A673 (cell line): ENCODE results near the gene TTPAL.

Experiments used
- EZH2 ChIP-seq: fragments of 200-600 bp; sonication (generic); IDR thresholded peaks from 2 replicates; pipeline ENCODE4 v1.6.1; 2017; ENCODE audit warnings: borderline replicate concordance, low read depth, mild to moderate bottlenecking, mixed read lengths, antibody characterized with exemption, low read length; ENCODE audit not compliant: poor library complexity, severe bottlenecking
- TF ChIP-seq, protein P1 (sequence below): fragments of 300-800, 200-600 bp; sonication (generic); conservative IDR thresholded peaks from 2 replicates; pipeline ENCODE4 v1.5.1; 2017; ENCODE audit warnings: low read depth, mild to moderate bottlenecking, antibody characterized with exemption, low read length, moderate library complexity, mixed read lengths

DNA sequence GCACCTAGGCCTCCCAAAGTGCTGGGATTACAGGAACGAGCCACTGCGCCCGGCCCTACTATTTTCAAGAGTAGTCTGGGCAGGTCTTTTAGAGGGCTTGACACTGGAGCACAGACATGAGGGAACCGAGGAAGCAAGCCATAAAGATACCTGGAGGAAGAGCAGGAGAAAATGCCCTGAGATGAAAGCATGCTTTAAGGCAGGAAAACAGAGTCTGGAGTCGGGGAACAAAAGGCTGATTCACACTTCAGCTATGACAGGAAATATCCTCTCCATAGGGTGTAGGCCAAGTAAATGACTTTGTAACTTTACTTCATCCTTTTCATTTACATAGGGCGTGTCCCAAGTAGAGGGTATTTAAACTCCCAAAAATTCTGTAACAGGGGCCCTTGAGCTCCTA is 50.5 kb downstream of the TTPAL start:
- TF ChIP-seq, protein P1, sequence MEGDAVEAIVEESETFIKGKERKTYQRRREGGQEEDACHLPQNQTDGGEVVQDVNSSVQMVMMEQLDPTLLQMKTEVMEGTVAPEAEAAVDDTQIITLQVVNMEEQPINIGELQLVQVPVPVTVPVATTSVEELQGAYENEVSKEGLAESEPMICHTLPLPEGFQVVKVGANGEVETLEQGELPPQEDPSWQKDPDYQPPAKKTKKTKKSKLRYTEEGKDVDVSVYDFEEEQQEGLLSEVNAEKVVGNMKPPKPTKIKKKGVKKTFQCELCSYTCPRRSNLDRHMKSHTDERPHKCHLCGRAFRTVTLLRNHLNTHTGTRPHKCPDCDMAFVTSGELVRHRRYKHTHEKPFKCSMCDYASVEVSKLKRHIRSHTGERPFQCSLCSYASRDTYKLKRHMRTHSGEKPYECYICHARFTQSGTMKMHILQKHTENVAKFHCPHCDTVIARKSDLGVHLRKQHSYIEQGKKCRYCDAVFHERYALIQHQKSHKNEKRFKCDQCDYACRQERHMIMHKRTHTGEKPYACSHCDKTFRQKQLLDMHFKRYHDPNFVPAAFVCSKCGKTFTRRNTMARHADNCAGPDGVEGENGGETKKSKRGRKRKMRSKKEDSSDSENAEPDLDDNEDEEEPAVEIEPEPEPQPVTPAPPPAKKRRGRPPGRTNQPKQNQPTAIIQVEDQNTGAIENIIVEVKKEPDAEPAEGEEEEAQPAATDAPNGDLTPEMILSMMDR, result no peak
- no peak for TF ChIP-seq EZH2
